Left ventricle myocardium inferior (tissue), 1 donor: ENCODE data around the gene NLRP8. TPM values are rescaled to one million over a fixed set of nuclear protein-coding genes. Genes with fewer than 3 reads are reported as not detected.

ENCODE experiments used
- DNase-seq: peaks from one replicate; pipeline ENCODE4 v3.0.0-alpha.2; 2020
- H3K27ac ChIP-seq: fragments of 200-600 bp; replicated peaks from 2 replicates; pipeline ENCODE4 v1.8.0; 2021
- H3K27me3 ChIP-seq: fragments of 200-600 bp; 2 replicates; pipeline ENCODE4 v1.8.0; 2021; ENCODE audit warnings: low read depth
- H3K36me3 ChIP-seq: fragments of 200-600 bp; 2 replicates; pipeline ENCODE4 v1.8.0; 2021
- H3K4me1 ChIP-seq: fragments of 200-600 bp; 2 replicates; pipeline ENCODE4 v1.8.0; 2021
- H3K4me3 ChIP-seq: fragments of 200-600 bp; 2 replicates; pipeline ENCODE4 v1.8.0; 2021; ENCODE audit warnings: mild to moderate bottlenecking, moderate library complexity
- H3K9me3 ChIP-seq: fragments of 200-600 bp; replicated peaks from 2 replicates; pipeline ENCODE4 v1.8.0; 2021
- CTCF ChIP-seq: fragments of 200-600 bp; IDR thresholded peaks from 2 replicates; pipeline ENCODE4 v1.8.0; 2021; ENCODE audit warnings: antibody characterized with exemption, mild to moderate bottlenecking, borderline replicate concordance
- intact Hi-C: fragments of 100-400 bp; cut with micrococcal nuclease; formaldehyde crosslinking; loops from one replicate; pipeline ENCODE4 v1.11.0; 2022
- total RNA-seq: library from RNA; stranded (reverse); fragmentation: NEBNext Ultra II Directional; extraction: Animal tissue kit (Norgen Biotek cat#: 25700); gene quantifications from one replicate; pipeline ENCODE4 v1.2.1, GENCODE V29; 2021
- donor health status: DM: no; HTN: yes; CAD: no; lungs with severe emphysema.

The NLRP8 gene
- total RNA-seq, 1 donor from 2014 or later, result not detected

- no peaks in the 10 kb centered on the region for H3K4me1 ChIP-seq
- H3K27me3 ChIP-seq, result peaks cover 35% of the 10 kb centered on the region
- TF ChIP-seq CTCF, result no peak
- intact Hi-C loops, result no loop called here
- DNase-seq, result no peak
- no peak overlapping the region for H3K27ac ChIP-seq
- H3K4me3 ChIP-seq, result no peak overlapping the region
- no peaks in the 10 kb centered on the region for H3K36me3 ChIP-seq
- H3K9me3 ChIP-seq, result peaks cover 23% of the 10 kb centered on the region
Observed at GRCh38 chr19:55907746-55908145, 39.9 kb upstream of the NLRP8 start.

GRCh38 chr19:55909801-55910200 lies 37.8 kb upstream of the NLRP8 start:
- no peak overlapping the region for H3K27ac ChIP-seq
- no peak for DNase-seq
- intact Hi-C loops, result no loop called here
- H3K36me3 ChIP-seq, result no peaks in the 10 kb centered on the region
- TF ChIP-seq CTCF, result no peak
- peaks cover 25% of the 10 kb centered on the region for H3K9me3 ChIP-seq
- no peaks in the 10 kb centered on the region for H3K4me1 ChIP-seq
- H3K4me3 ChIP-seq, result no peak overlapping the region
- H3K27me3 ChIP-seq, result peaks cover 40% of the 10 kb centered on the region

GRCh38 chr19:55912916-55913315 lies 34.7 kb upstream of the NLRP8 start:
- no peaks in the 10 kb centered on the region for H3K36me3 ChIP-seq

GRCh38 chr19:55913643-55914268 lies 33.9 kb upstream of the NLRP8 start:
- Histone ChIP-seq H3K9me3 (peaks cover 55% of the 10 kb centered on the region), H3K4me3 (no peak overlapping the region), H3K27ac (no peak overlapping the region), H3K36me3 (no peaks in the 10 kb centered on the region), H3K4me1 (no peaks in the 10 kb centered on the region), H3K27me3 (peaks cover 31% of the 10 kb centered on the region)
- no peak for DNase-seq
- TF ChIP-seq CTCF, result no peak
- intact Hi-C loops, result no loop called here

More at GRCh38 chr19:55912916-55913315, 34.7 kb upstream of the NLRP8 start:
- H3K4me3 ChIP-seq, result no peak overlapping the region
- peaks cover 55% of the 10 kb centered on the region for H3K9me3 ChIP-seq
- no peak for DNase-seq
- no peak for TF ChIP-seq CTCF
- H3K27ac ChIP-seq, result no peak overlapping the region
- H3K4me1 ChIP-seq, result no peaks in the 10 kb centered on the region
- peaks cover 31% of the 10 kb centered on the region for H3K27me3 ChIP-seq
- intact Hi-C loops, result no loop called here

- no peak overlapping the region for H3K27ac ChIP-seq
- no peaks in the 10 kb centered on the region for H3K36me3 ChIP-seq
- intact Hi-C loops, result no loop called here
- no peaks in the 10 kb centered on the region for H3K4me1 ChIP-seq
- H3K9me3 ChIP-seq, result peaks cover 50% of the 10 kb centered on the region
- TF ChIP-seq CTCF, result no peak
- H3K4me3 ChIP-seq, result no peak overlapping the region
- H3K27me3 ChIP-seq, result peaks cover 32% of the 10 kb centered on the region
- no peak for DNase-seq
Observed at GRCh38 chr19:55923556-55923955, 24.1 kb upstream of the NLRP8 start.
